H9 (cell line): ENCODE results near the gene LARGE1. TPM values are rescaled to one million over a fixed set of nuclear protein-coding genes. Genes with fewer than 3 reads are reported as not detected.

Experiments
- DNase-seq: peaks from one replicate; pipeline ENCODE4 v3.0.0-alpha.2; 2017
- H2AFZ ChIP-seq: one replicate; pipeline ENCODE4 v1.6.1; 2013; ENCODE audit warnings: mild to moderate bottlenecking, low read length, control low read depth, moderate library complexity
- H2AK5ac ChIP-seq: 2 replicates; pipeline ENCODE4 v1.6.1; 2013; ENCODE audit warnings: low read length, control low read depth, mixed read lengths; ENCODE audit not compliant: insufficient read length
- H2BK120ac ChIP-seq: one replicate; pipeline ENCODE4 v1.6.1; 2013; ENCODE audit warnings: low read depth, mild to moderate bottlenecking, low read length, control low read depth, inconsistent platforms; ENCODE audit not compliant: poor library complexity, severe bottlenecking
- H2BK12ac ChIP-seq: 2 replicates; pipeline ENCODE4 v1.6.1; 2013; ENCODE audit warnings: low read length, control low read depth, mixed read lengths, low read depth; ENCODE audit not compliant: insufficient read length
- H2BK15ac ChIP-seq: 2 replicates; pipeline ENCODE4 v1.6.1; 2013; ENCODE audit warnings: low read depth, low read length, control low read depth
- H2BK20ac ChIP-seq: one replicate; pipeline ENCODE4 v1.6.1; 2013; ENCODE audit warnings: low read depth, mild to moderate bottlenecking, low read length, control low read depth, inconsistent platforms; ENCODE audit not compliant: poor library complexity, severe bottlenecking
- H2BK5ac ChIP-seq: 2 replicates; pipeline ENCODE4 v1.6.1; 2013; ENCODE audit warnings: low read length, control low read depth, mixed read lengths; ENCODE audit not compliant: insufficient read length
- H3K14ac ChIP-seq: 2 replicates; pipeline ENCODE4 v1.6.1; 2013; ENCODE audit warnings: low read length, control low read depth; ENCODE audit not compliant: insufficient read depth
- H3K18ac ChIP-seq: 2 replicates; pipeline ENCODE4 v1.6.1; 2013; ENCODE audit warnings: low read depth, mild to moderate bottlenecking, mixed read lengths, low read length, control low read depth; ENCODE audit not compliant: insufficient read length
- H3K23ac ChIP-seq: 2 replicates; pipeline ENCODE4 v1.6.1; 2013; ENCODE audit warnings: low read length, control low read depth, mixed read lengths, low read depth; ENCODE audit not compliant: insufficient read length
- H3K23me2 ChIP-seq: 2 replicates; pipeline ENCODE4 v1.6.1; 2013; ENCODE audit warnings: low read depth, mild to moderate bottlenecking, mixed read lengths, low read length, control low read depth; ENCODE audit not compliant: insufficient read length, poor library complexity, severe bottlenecking
- H3K27ac ChIP-seq: 2 replicates; pipeline ENCODE4 v1.5.1; 2013; ENCODE audit warnings: low read length, control low read depth, mixed read lengths, low read depth; ENCODE audit not compliant: insufficient read length
- H3K27me3 ChIP-seq: 2 replicates; pipeline ENCODE4 v1.6.1; 2013; ENCODE audit warnings: low read length, control low read depth, inconsistent platforms; ENCODE audit not compliant: insufficient read depth
- H3K4ac ChIP-seq: 2 replicates; pipeline ENCODE4 v1.6.1; 2013; ENCODE audit warnings: low read depth, mild to moderate bottlenecking, control low read depth, inconsistent platforms, low read length, moderate library complexity
- H3K4me1 ChIP-seq: 2 replicates; pipeline ENCODE4 v1.6.1; 2013; ENCODE audit warnings: low read length, control low read depth, inconsistent platforms; ENCODE audit not compliant: insufficient read depth
- H3K4me2 ChIP-seq: 2 replicates; pipeline ENCODE4 v1.6.1; 2013; ENCODE audit warnings: low read length, control low read depth, mixed read lengths; ENCODE audit not compliant: insufficient read length, insufficient read depth
- H3K56ac ChIP-seq: 2 replicates; pipeline ENCODE4 v1.6.1; 2013; ENCODE audit warnings: low read depth, mild to moderate bottlenecking, mixed read lengths, low read length, control low read depth; ENCODE audit not compliant: insufficient read length
- H3K79me1 ChIP-seq: 2 replicates; pipeline ENCODE4 v1.6.1; 2013; ENCODE audit warnings: low read depth, mild to moderate bottlenecking, moderate library complexity, low read length, control low read depth, inconsistent platforms; ENCODE audit not compliant: insufficient read depth, poor library complexity, severe bottlenecking
- H3K79me2 ChIP-seq: 2 replicates; pipeline ENCODE4 v1.6.1; 2013; ENCODE audit warnings: low read length, control low read depth, inconsistent platforms; ENCODE audit not compliant: insufficient read depth
- H3K9ac ChIP-seq: 2 replicates; pipeline ENCODE4 v1.6.1; 2013; ENCODE audit warnings: low read length, control low read depth, mixed read lengths; ENCODE audit not compliant: insufficient read length; ENCODE audit errors: extremely low read depth
- H3K9me3 ChIP-seq: one replicate; pipeline ENCODE4 v1.6.1; 2013; ENCODE audit warnings: low read depth, low read length, inconsistent platforms; ENCODE audit not compliant: control insufficient read depth
- H3T11ph ChIP-seq: one replicate; pipeline ENCODE4 v1.6.1; 2013; ENCODE audit warnings: mild to moderate bottlenecking, low read length, control low read depth, inconsistent platforms
- H4K20me1 ChIP-seq: one replicate; pipeline ENCODE4 v1.6.1; 2013; ENCODE audit not compliant: control insufficient read depth, insufficient read length, insufficient read depth
- H4K5ac ChIP-seq: 2 replicates; pipeline ENCODE4 v1.6.1; 2013; ENCODE audit warnings: low read depth, mild to moderate bottlenecking, mixed read lengths, low read length, control low read depth; ENCODE audit not compliant: insufficient read length
- H4K8ac ChIP-seq: replicated peaks from 2 replicates; pipeline ENCODE4 v1.6.1; 2013; ENCODE audit warnings: low read length, control low read depth, mixed read lengths, low read depth; ENCODE audit not compliant: insufficient read length
- H4K91ac ChIP-seq: 2 replicates; pipeline ENCODE4 v1.6.1; 2013; ENCODE audit warnings: low read depth, mild to moderate bottlenecking, moderate library complexity, mixed read lengths, low read length, control low read depth; ENCODE audit not compliant: insufficient read length
- H3K27ac Mint-ChIP-seq, 3 experiments: 2 replicates in 2 of 3; 3 replicates in 1 of 3; pipeline ENCODE4 v1.8.0; 2020 to 2021; ENCODE audit warnings: mixed read lengths in 3 of 3, mild to moderate bottlenecking in 1 of 3, moderate library complexity in 1 of 3
- H3K27me3 Mint-ChIP-seq: 2 replicates; pipeline ENCODE4 v1.8.0; 2021; ENCODE audit warnings: low read depth, mild to moderate bottlenecking, moderate library complexity, mixed read lengths
- H3K36me3 Mint-ChIP-seq, 3 experiments: 2 replicates in 2 of 3; 3 replicates in 1 of 3; pipeline ENCODE4 v1.8.0; 2020 to 2021; ENCODE audit warnings: low read depth in 3 of 3, mixed read lengths in 3 of 3; ENCODE audit not compliant: insufficient read depth in 1 of 3
- H3K4me1 Mint-ChIP-seq, 2 experiments: 2 replicates each; pipeline ENCODE4 v1.8.0; 2020; ENCODE audit warnings: mixed read lengths in 2 of 2
- H3K4me3 Mint-ChIP-seq, 2 experiments: 2 replicates in 1 of 2; 3 replicates in 1 of 2; pipeline ENCODE4 v1.8.0; 2020 to 2021; ENCODE audit warnings: mild to moderate bottlenecking in 2 of 2, mixed read lengths in 2 of 2, moderate library complexity in 1 of 2
- H3K9me3 Mint-ChIP-seq, 2 experiments: 2 replicates in 1 of 2; 3 replicates in 1 of 2; pipeline ENCODE4 v1.8.0; 2020; ENCODE audit warnings: mild to moderate bottlenecking in 2 of 2, mixed read lengths in 2 of 2, moderate library complexity in 1 of 2
- CTCF ChIP-seq: fragments of 200-600 bp; sonication (generic); conservative IDR thresholded peaks from 3 replicates; pipeline ENCODE4 v1.8.0; 2021; ENCODE audit warnings: antibody characterized with exemption, mild to moderate bottlenecking
- WGBS: extraction: QIAGEN DNeasy Blood & Tissue Kit; methylation state at CpG from one replicate; pipeline ENCODE4 v1.1.7; 2013; ENCODE audit warnings: missing lambda C conversion rate, low lambda C conversion rate, mixed read lengths; ENCODE audit not compliant: insufficient read length; ENCODE audit errors: extremely low coverage; 5-methylcytosine and 5-hydroxymethylcytosine counted together
- total RNA-seq: library from RNA; stranded (reverse); gene quantifications from 2 replicates; pipeline ENCODE4 v1.2.1, GENCODE V29; 2021

The LARGE1 gene
- total RNA-seq, 1 experiment from 2014 or later: 43.5 TPM

GRCh38 chr22:33601062-33601461, 319.2 kb downstream of the LARGE1 start:
- H3K9me3 ChIP-seq: no peaks in the 10 kb centered on the region
- H4K20me1 ChIP-seq: peaks cover 5% of the 10 kb centered on the region
- H3T11ph ChIP-seq: no peak overlapping the region
- H3K36me3 Mint-ChIP-seq: peaks cover 9 to 22% (median 12%) of the 10 kb centered on the region in 3 experiments; a peak in 6 of 7 replicates
- H2BK15ac ChIP-seq: no peak overlapping the region
- no peak overlapping the region for H3K9ac ChIP-seq
- no peak overlapping the region for H3K14ac ChIP-seq
- no peak overlapping the region for H4K8ac ChIP-seq
- H3K9me3 Mint-ChIP-seq: no peaks in the 10 kb centered on the region
- no peak overlapping the region for H2BK20ac ChIP-seq
- TF ChIP-seq CTCF: no peak
- no peak overlapping the region for H3K4me3 Mint-ChIP-seq
- H3K4me2 ChIP-seq: no peak overlapping the region
- no peaks in the 10 kb centered on the region for H3K79me1 ChIP-seq
- no peaks in the 10 kb centered on the region for H3K27me3 ChIP-seq
- no peak overlapping the region for H2BK12ac ChIP-seq
- H4K5ac ChIP-seq: no peak overlapping the region
- peaks cover 12 to 14% of the 10 kb centered on the region in 2 experiments for H3K4me1 Mint-ChIP-seq
- H4K91ac ChIP-seq: no peak overlapping the region
- 0 out of 2 replicates have a peak, but pooled peaks cover 1% of the 10 kb centered on the region for H3K79me2 ChIP-seq
- H2BK120ac ChIP-seq: no peak overlapping the region
- H3K27ac Mint-ChIP-seq: peak overlapping the region in 1 of 3 experiments; percentile 3; a peak in 1 of 7 replicates
- no peaks in the 10 kb centered on the region for H3K23me2 ChIP-seq
- H3K27ac ChIP-seq: no peak overlapping the region
- no peak overlapping the region for H2AK5ac ChIP-seq
- H2AFZ ChIP-seq: no peak overlapping the region
- no CpG with 5 or more reads among the region's 2 CpGs for WGBS
- H3K4me1 ChIP-seq: no peaks in the 10 kb centered on the region
- no peak overlapping the region for H3K4ac ChIP-seq
- no peak overlapping the region for H2BK5ac ChIP-seq
- H3K18ac ChIP-seq: no peak overlapping the region
- H3K27me3 Mint-ChIP-seq: peaks cover 54% of the 10 kb centered on the region
- no peak overlapping the region for H3K23ac ChIP-seq
- DNase-seq: no peak
- H3K56ac ChIP-seq: no peak overlapping the region
